Calu3 (cell line): Measurements from ENCODE around the gene ZBTB18. TPM values are rescaled to one million over a fixed set of nuclear protein-coding genes. Genes with fewer than 3 reads are reported as not detected.

Experiments
- BruUV-seq: library from RNA; stranded (reverse); fragments of 400-500 nt; replicated peaks from 2 replicates; lab custom pipeline; 2021; lab: Mats Ljungman, UMichigan
- CTCF ChIA-PET: fragments of 300-600 bp; sonication (Branson Sonifier 250); formaldehyde crosslinking; loops from one replicate; lab custom pipeline; 2022; ENCODE audit warnings: antibody characterized with exemption; lab: Charles Lee
- DNase-seq: peaks from one replicate; pipeline ENCODE4 v3.0.0; 2022
- H3K27ac Mint-ChIP-seq: one replicate; pipeline ENCODE4 v1.8.0; 2022; ENCODE audit warnings: mixed read lengths; ENCODE audit not compliant: unreplicated experiment
- H3K27me3 Mint-ChIP-seq: one replicate; pipeline ENCODE4 v1.8.0; 2022; ENCODE audit warnings: mixed read lengths; ENCODE audit not compliant: unreplicated experiment
- H3K36me3 Mint-ChIP-seq: one replicate; pipeline ENCODE4 v1.8.0; 2022; ENCODE audit warnings: mild to moderate bottlenecking, moderate library complexity, mixed read lengths; ENCODE audit not compliant: insufficient read depth, unreplicated experiment
- H3K4me1 Mint-ChIP-seq: one replicate; pipeline ENCODE4 v1.8.0; 2022; ENCODE audit warnings: mild to moderate bottlenecking, low read depth, mixed read lengths; ENCODE audit not compliant: unreplicated experiment
- H3K4me3 Mint-ChIP-seq: one replicate; pipeline ENCODE4 v1.8.0; 2022; ENCODE audit warnings: mild to moderate bottlenecking, low read depth, moderate library complexity, mixed read lengths; ENCODE audit not compliant: unreplicated experiment
- H3K9me3 Mint-ChIP-seq: one replicate; pipeline ENCODE4 v1.8.0; 2022; ENCODE audit warnings: low read depth, mixed read lengths; ENCODE audit not compliant: unreplicated experiment
- CTCF ChIP-seq: fragments of 200-600 bp; IDR thresholded peaks from one replicate; pipeline ENCODE4 v1.8.0; 2022; ENCODE audit warnings: antibody characterized with exemption; ENCODE audit not compliant: unreplicated experiment
- intact Hi-C: fragments of 100-400 bp; cut with micrococcal nuclease; formaldehyde crosslinking; loops from one replicate; pipeline ENCODE4 v1.10.0; 2022; ENCODE audit not compliant: unreplicated experiment
- total RNA-seq: library from RNA; stranded (reverse); gene quantifications from 2 replicates; pipeline ENCODE4 v1.2.3, GENCODE V29; 2022

ZBTB18 gene
- total RNA-seq, 1 experiment from 2014 or later, result 37.8 TPM

DNA sequence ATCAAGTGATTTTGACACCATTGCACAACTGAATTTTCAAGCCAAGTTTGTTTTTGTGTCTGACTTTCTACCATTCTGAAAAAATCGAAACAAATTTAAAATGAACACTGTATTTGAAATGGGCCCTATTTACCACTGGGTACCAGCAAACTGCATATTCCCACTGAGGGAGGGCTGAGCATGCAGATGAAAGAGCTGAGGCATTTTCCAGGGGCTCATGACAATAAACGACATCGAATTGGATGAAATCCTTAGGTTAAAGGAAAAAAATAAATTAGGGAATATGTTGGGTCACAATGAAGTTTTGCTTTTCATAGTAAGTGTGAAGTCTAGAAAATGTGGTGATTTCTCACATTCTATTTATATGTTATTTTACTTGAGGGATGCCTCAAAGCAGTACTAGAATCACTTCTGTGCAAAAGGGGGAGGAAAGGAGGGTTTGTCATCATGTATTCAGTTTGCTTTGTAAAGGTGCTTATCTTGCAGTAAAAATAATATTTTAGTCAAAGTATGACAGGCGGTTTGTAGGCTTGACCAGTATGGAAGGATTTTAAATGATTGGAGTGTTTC is 11.2 kb downstream of the ZBTB18 start:
- Mint-ChIP-seq H3K9me3 (no peaks in the 10 kb centered on the region), H3K4me1 (peaks cover 28% of the 10 kb centered on the region), H3K4me3 (no peak overlapping the region), H3K27ac (no peak overlapping the region), H3K36me3 (peaks cover 4% of the 10 kb centered on the region), H3K27me3 (no peaks in the 10 kb centered on the region)
- CTCF ChIA-PET, result interaction anchor here (1.3 kb wide), 1 partner anchor 13 kb away, joined by 4 read pairs; no protein-coding TSS in a partner anchor
- DNase-seq, result no peak
- intact Hi-C loops, result loop anchor here (10.0 kb wide), 1 partner anchor 347 kb away; no protein-coding TSS in a partner anchor
- no peak for TF ChIP-seq CTCF
- no TSS peak for BruUV-seq

DNA sequence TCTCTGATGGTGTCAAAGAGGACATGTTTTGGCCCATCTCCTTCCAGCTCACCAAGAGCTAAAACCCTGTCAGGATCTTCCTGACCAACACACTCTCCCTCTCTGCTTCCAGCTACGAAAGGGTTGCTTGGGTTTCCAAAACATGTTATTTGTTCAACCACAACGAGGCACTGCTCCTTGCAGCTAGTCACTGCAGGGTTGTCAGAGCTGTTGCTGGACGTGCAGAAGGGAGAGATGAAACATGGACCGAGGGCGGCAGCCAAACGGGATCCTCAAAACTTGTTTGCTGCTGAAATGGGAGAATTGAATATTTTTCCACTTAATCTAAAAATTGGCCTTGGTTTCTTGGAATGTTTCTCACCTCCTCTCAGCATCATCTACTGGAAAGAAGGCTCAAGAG is 12.4 kb downstream of the ZBTB18 start:
- H3K4me1 Mint-ChIP-seq, result peaks cover 40% of the 10 kb centered on the region
- no peak overlapping the region for H3K27ac Mint-ChIP-seq
- no peak for DNase-seq
- CTCF ChIA-PET, result interaction anchor here (1.3 kb wide), 1 partner anchor 12 kb away, joined by 4 read pairs; no protein-coding TSS in a partner anchor
- no peaks in the 10 kb centered on the region for H3K9me3 Mint-ChIP-seq
- H3K4me3 Mint-ChIP-seq, result no peak overlapping the region
- peaks cover 4% of the 10 kb centered on the region for H3K36me3 Mint-ChIP-seq
- intact Hi-C loops, result loop anchor here (10.0 kb wide), 1 partner anchor 349 kb away; no protein-coding TSS in a partner anchor
- H3K27me3 Mint-ChIP-seq, result no peaks in the 10 kb centered on the region
- no TSS peak for BruUV-seq
- TF ChIP-seq CTCF, result no peak

DNA sequence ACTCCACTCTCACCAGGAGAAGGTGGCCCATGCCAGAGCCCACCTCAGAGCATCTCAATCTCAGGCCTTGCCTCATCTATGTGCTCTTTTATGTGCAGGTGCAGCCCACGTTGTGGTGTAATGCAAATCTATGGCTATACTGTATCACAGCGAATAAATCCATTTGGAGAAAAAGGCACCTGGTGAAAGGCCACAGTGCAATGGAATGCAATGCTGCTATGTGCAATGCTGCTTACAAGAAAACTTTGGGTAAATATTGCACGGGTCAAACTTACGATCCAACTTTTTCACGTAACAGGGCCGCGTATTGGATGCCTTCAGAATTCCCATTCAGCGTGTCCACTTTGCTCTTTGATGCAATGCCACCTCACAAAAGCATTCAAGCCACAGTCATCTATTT is 13.5 kb downstream of the ZBTB18 start:
- no peak overlapping the region for H3K27ac Mint-ChIP-seq
- no peak for TF ChIP-seq CTCF
- intact Hi-C loops, result loop anchor here (10.0 kb wide), 1 partner anchor 350 kb away; no protein-coding TSS in a partner anchor
- H3K4me3 Mint-ChIP-seq, result no peak overlapping the region
- H3K4me1 Mint-ChIP-seq, result peaks cover 45% of the 10 kb centered on the region
- no peak for DNase-seq
- CTCF ChIA-PET, result interaction anchor here (0.9 kb wide), 1 partner anchor 16 kb away, joined by 3 read pairs; no protein-coding TSS in a partner anchor
- H3K27me3 Mint-ChIP-seq, result no peaks in the 10 kb centered on the region
- H3K36me3 Mint-ChIP-seq, result peaks cover 4% of the 10 kb centered on the region
- H3K9me3 Mint-ChIP-seq, result no peaks in the 10 kb centered on the region
- no TSS peak for BruUV-seq

- intact Hi-C loops, result loop anchor here (10.0 kb wide), 1 partner anchor 350 kb away; no protein-coding TSS in a partner anchor
- Mint-ChIP-seq H3K9me3 (no peaks in the 10 kb centered on the region), H3K27ac (peak overlapping the region; percentile 49), H3K36me3 (peaks cover 4% of the 10 kb centered on the region), H3K4me3 (peak overlapping the region; percentile 13), H3K4me1 (peaks cover 45% of the 10 kb centered on the region), H3K27me3 (no peaks in the 10 kb centered on the region)
- TF ChIP-seq CTCF, result no peak
- CTCF ChIA-PET, result interaction anchor here (0.5 to 1.7 kb wide), 5 partner anchors 14 to 204 kb away, joined by 3 to 7 read pairs (median 3); partner anchors contain the start of gene ZBTB18
- BruUV-seq, result no TSS peak
- DNase-seq, result no peak
Measured at GRCh38 chr1:244065063-244065793, 14.1 kb downstream of the ZBTB18 start.
